ENCODE results near the gene APOA4. TPM values are rescaled to one million over a fixed set of nuclear protein-coding genes. Genes with fewer than 3 reads are reported as not detected.
A peak's percentile ranks its signal among the peaks of the same experiment; 100 is the strongest.

The APOA4 gene
- total and polyA plus RNA-seq, 2 of the 13 experiments (the other 11 are each of a cell fraction or from before 2014, with no cell fraction given): 3.8 to 7.2 TPM

- TF ChIP-seq RERE (CRISPR knock-in tag; IDR thresholded peaks at IDR 0.05; ENCODE audit: low read depth): peak; percentile 61; the same call in 1 of the 2 replicates
- no peak for TF ChIP-seq HBP1 (CRISPR knock-in tag; IDR thresholded peaks at IDR 0.05; ENCODE audit: low read depth)
- TF ChIP-seq ZNF713 (CRISPR knock-in tag; IDR thresholded peaks at IDR 0.05): no peak
- TF ChIP-seq ZNF512 (CRISPR knock-in tag; IDR thresholded peaks at IDR 0.05): peak; percentile 33; the same call in 1 of the 2 replicates
- peak; percentile 75 for TF ChIP-seq SMAD3 (CRISPR knock-in tag; IDR thresholded peaks at IDR 0.05)
- peak; percentile 83 for TF ChIP-seq ESRRA (CRISPR knock-in tag; IDR thresholded peaks at IDR 0.05; ENCODE audit: low read depth)
- TF ChIP-seq ZBTB44 (CRISPR knock-in tag; IDR thresholded peaks at IDR 0.05): no peak
- TF ChIP-seq ZNF362 (CRISPR knock-in tag; IDR thresholded peaks at IDR 0.05; ENCODE audit: borderline replicate concordance): peak; percentile 49; the same call in 1 of the 2 replicates
- peak; percentile 58; the same call in 1 of the 2 replicates for TF ChIP-seq HDAC1 (CRISPR knock-in tag; IDR thresholded peaks at IDR 0.05)
- no peak for TF ChIP-seq RFXAP (CRISPR knock-in tag; IDR thresholded peaks at IDR 0.05; ENCODE audit: borderline replicate concordance)
- TF ChIP-seq REST (IDR thresholded peaks at IDR 0.05; ENCODE audit: borderline replicate concordance in 1 of 2, low read depth in 1 of 2, low read length in 2 of 2): no peak; a peak in 1 of 4 replicates
- no peak for TF ChIP-seq TCF7L2 (IDR thresholded peaks at IDR 0.05; ENCODE audit: low read depth, low read length)
Observed at GRCh38 chr11:116829525-116830183, 6.5 kb upstream of the APOA4 start, which contains the start of gene APOC3 (continued).

Data from HepG2 (cell line).